Gastrocnemius medialis (tissue), 4 donors: ENCODE results near the gene ARHGAP25. TPM values are rescaled to one million over a fixed set of nuclear protein-coding genes. Genes with fewer than 3 reads are reported as not detected.

Source experiments
- ATAC-seq, 2 donors: fragments of 150-250 bp; one replicate each; pipeline ENCODE4 v1.9.1; 2016
- DNase-seq, 2 donors: peaks; one replicate each; pipeline ENCODE4 v3.0.0-alpha.2; 2019
- H3K27ac ChIP-seq, 4 donors: fragments of 200-600 bp; sonication (generic); 1 replicate in 1 of 4; 2 replicates in 3 of 4; pipeline ENCODE4 v1.5.1; 2016 to 2018; ENCODE audit warnings: mild to moderate bottlenecking in 2 of 4, moderate library complexity in 1 of 4
- H3K27me3 ChIP-seq, 3 donors: fragments of 200-600 bp; sonication (generic) in 2 of 3; 1 replicate in 1 of 3; 2 replicates in 2 of 3; pipeline versions ENCODE4 v1.5.1 to v1.6.0; 2016 to 2019; ENCODE audit warnings: mild to moderate bottlenecking in 1 of 3, moderate library complexity in 1 of 3
- H3K36me3 ChIP-seq, 2 donors: fragments of 200-600 bp; sonication (generic) in 1 of 2; one replicate each; pipeline ENCODE4 v1.5.1; 2017 to 2018
- H3K4me1 ChIP-seq, 2 donors: fragments of 200-600 bp; sonication (generic) in 1 of 2; one replicate each; pipeline ENCODE4 v1.5.1; 2016 to 2017; ENCODE audit warnings: mild to moderate bottlenecking in 2 of 2
- H3K4me3 ChIP-seq, 4 donors: fragments of 200-600 bp; sonication (generic) in 3 of 4; 1 replicate in 1 of 4; 2 replicates in 3 of 4; pipeline ENCODE4 v1.5.1; 2016 to 2019; ENCODE audit warnings: mild to moderate bottlenecking in 2 of 4
- H3K9me3 ChIP-seq, 3 donors: fragments of 200-600 bp; sonication (generic) in 2 of 3; 1 replicate in 1 of 3; 2 replicates in 2 of 3; pipeline ENCODE4 v1.5.1; 2016 to 2019
- CTCF ChIP-seq, 5 experiments: fragments of 450-650 bp in 3 of 5; fragments of 200-600 bp in 2 of 5; sonication (generic) in 2 of 5; IDR thresholded peaks in 4 of 5; conservative IDR thresholded peaks in 1 of 5; 1 replicate in 4 of 5; 2 replicates in 1 of 5; pipeline ENCODE4 v1.5.1; 2016 to 2019; ENCODE audit warnings: antibody characterized with exemption in 5 of 5, mild to moderate bottlenecking in 3 of 5, moderate library complexity in 3 of 5
- POLR2A ChIP-seq, 2 donors: fragments of 450-650 bp; IDR thresholded peaks; one replicate each; pipeline ENCODE4 v1.6.1; 2017; ENCODE audit warnings: antibody characterized with exemption in 2 of 2, mild to moderate bottlenecking in 2 of 2, moderate library complexity in 2 of 2
- in situ Hi-C, 4 donors: fragments of 200-750 bp; cut with MboI; loops; one replicate each; pipeline versions ENCODE4 v1.15.0 to v1.8.0; 2017; ENCODE audit warnings: low sequenced_read_pairs in 4 of 4
- intact Hi-C: fragments of 100-400 bp; cut with DNase I; formaldehyde crosslinking; loops from one replicate; pipeline ENCODE4 v1.15.1; 2023; ENCODE audit warnings: low total_unique reads
- total RNA-seq, 4 donors: library from RNA; depleted of rRNA; stranded (reverse); fragments of >200 nt; gene quantifications; one replicate each; pipeline versions ENCODE4 v1.1.0 to v1.2.3, GENCODE V29; 2016

ARHGAP25 gene
- total RNA-seq, 4 donors from 2014 or later: 1.9 to 6.8 (median 3.0) TPM

- in situ Hi-C loops: loop anchor here in 1 of 4 donors (25.0 kb wide), 1 partner anchor 163 kb away; no protein-coding TSS in a partner anchor
- ATAC-seq (no peak), DNase-seq (no peak)
- H3K27ac ChIP-seq: no peak overlapping the region
- no peak overlapping the region for H3K4me3 ChIP-seq
- H3K36me3 ChIP-seq: no peaks in the 10 kb centered on the region
- TF ChIP-seq CTCF (IDR thresholded peaks at IDR 0.05 in 4 of 5, conservative IDR thresholded peaks at IDR 0.05 in 1 of 5) (no peak), POLR2A (IDR thresholded peaks at IDR 0.05) (no peak)
- H3K4me1 ChIP-seq: peaks cover 4 to 6% of the 10 kb centered on the region in 2 donors
- no peaks in the 10 kb centered on the region for H3K27me3 ChIP-seq
- intact Hi-C loops: no loop called here
- no peaks in the 10 kb centered on the region for H3K9me3 ChIP-seq
Measured at GRCh38 chr2:68749345-68749744, 14.7 kb downstream of the ARHGAP25 start.

GRCh38 chr2:68750592-68751396 is 16.2 kb downstream of the ARHGAP25 start:
- Histone ChIP-seq H3K4me3 (no peak overlapping the region), H3K27me3 (no peaks in the 10 kb centered on the region), H3K9me3 (no peaks in the 10 kb centered on the region), H3K4me1 (peaks cover 4 to 6% of the 10 kb centered on the region in 2 donors), H3K27ac (no peak overlapping the region), H3K36me3 (no peaks in the 10 kb centered on the region)
- intact Hi-C loops: loop anchor here (1.0 to 5.0 kb wide), 2 partner anchors 157 to 175 kb away; no protein-coding TSS in a partner anchor
- DNase-seq (no peak), ATAC-seq (no peak)
- TF ChIP-seq POLR2A (IDR thresholded peaks at IDR 0.05): no peak
- TF ChIP-seq CTCF (IDR thresholded peaks at IDR 0.05 in 4 of 5, conservative IDR thresholded peaks at IDR 0.05 in 1 of 5): no peak
- in situ Hi-C loops: loop anchor here in 3 of 4 donors (5.0 to 10.0 kb wide), 3 partner anchors 167 to 177 kb away; no protein-coding TSS in a partner anchor

GRCh38 chr2:68751397-68752339 is 17.1 kb downstream of the ARHGAP25 start:
- Histone ChIP-seq H3K9me3 (no peaks in the 10 kb centered on the region), H3K36me3 (no peaks in the 10 kb centered on the region), H3K27ac (no peak overlapping the region), H3K4me1 (peaks cover 4 to 10% of the 10 kb centered on the region in 2 donors), H3K27me3 (no peaks in the 10 kb centered on the region), H3K4me3 (no peak overlapping the region)
- TF ChIP-seq CTCF (IDR thresholded peaks at IDR 0.05 in 4 of 5, conservative IDR thresholded peaks at IDR 0.05 in 1 of 5) (peak; percentile 63 to 91 (median 78)), POLR2A (IDR thresholded peaks at IDR 0.05) (no peak)
- in situ Hi-C loops: loop anchor here in 3 of 4 donors (5.0 to 10.0 kb wide), 3 partner anchors 166 to 176 kb away; no protein-coding TSS in a partner anchor
- ATAC-seq (peak; percentile 87 to 90), DNase-seq (peak; percentile 62 to 65)
- intact Hi-C loops: loop anchor here (1.0 to 5.0 kb wide), 2 partner anchors 156 to 174 kb away; no protein-coding TSS in a partner anchor

GRCh38 chr2:68753318-68753717 is 18.7 kb downstream of the ARHGAP25 start:
- intact Hi-C loops (loop anchor here (5.0 kb wide), 1 partner anchor 154 kb away; no protein-coding TSS in a partner anchor), in situ Hi-C loops (loop anchor here in 3 of 4 donors (5.0 to 10.0 kb wide), 3 partner anchors 164 to 174 kb away; no protein-coding TSS in a partner anchor)
- Histone ChIP-seq H3K36me3 (no peaks in the 10 kb centered on the region), H3K4me3 (no peak overlapping the region), H3K4me1 (peaks cover 4 to 10% of the 10 kb centered on the region in 2 donors), H3K27me3 (no peaks in the 10 kb centered on the region), H3K9me3 (no peaks in the 10 kb centered on the region), H3K27ac (no peak overlapping the region)
- ATAC-seq (no peak), DNase-seq (no peak)
- TF ChIP-seq POLR2A (IDR thresholded peaks at IDR 0.05): no peak
- no peak for TF ChIP-seq CTCF (IDR thresholded peaks at IDR 0.05 in 4 of 5, conservative IDR thresholded peaks at IDR 0.05 in 1 of 5)
